ENCODE measurements around the gene PTPRR.
A peak's percentile ranks its signal among the peaks of the same experiment; 100 is the strongest.

Gene PTPRR

DNA sequence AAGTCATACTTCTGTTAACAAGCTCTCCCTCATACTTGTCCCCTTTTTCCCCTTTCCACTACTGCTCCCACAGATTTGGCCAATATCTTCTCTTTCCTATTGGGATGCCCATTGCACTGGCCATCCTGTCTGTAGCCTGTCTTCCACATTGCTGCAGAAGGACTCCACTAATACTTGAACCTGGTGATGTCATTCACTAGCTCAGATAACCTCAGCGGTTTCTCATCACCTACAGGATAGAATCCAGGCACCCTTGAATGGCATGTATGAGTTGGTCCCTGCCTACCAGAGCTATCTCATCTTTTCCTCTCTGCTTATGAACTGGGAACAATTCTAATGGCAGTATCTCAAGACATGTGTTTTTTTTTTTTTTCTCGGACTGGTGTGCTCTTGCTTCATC is 84.6 kb downstream of the PTPRR start:
- no peak overlapping the region for H3K9ac ChIP-seq (ENCODE audit: low read depth, low read length)
- H3K4me1 ChIP-seq (ENCODE audit: control insufficient read depth, insufficient read depth, low read length), result peaks cover 13% of the 10 kb centered on the region
- H3K4me3 ChIP-seq (ENCODE audit: low read length), result no peak overlapping the region
- H3K4me2 ChIP-seq (ENCODE audit: low read length), result no peak overlapping the region
- H3K36me3 ChIP-seq (ENCODE audit: insufficient read depth, low read length), result no peaks in the 10 kb centered on the region
- H3K27me3 ChIP-seq (ENCODE audit: control insufficient read depth, insufficient read depth, low read length), result no peaks in the 10 kb centered on the region
- no peaks in the 10 kb centered on the region for H3K9me3 ChIP-seq (replicated peaks; ENCODE audit: low read length)

DNA sequence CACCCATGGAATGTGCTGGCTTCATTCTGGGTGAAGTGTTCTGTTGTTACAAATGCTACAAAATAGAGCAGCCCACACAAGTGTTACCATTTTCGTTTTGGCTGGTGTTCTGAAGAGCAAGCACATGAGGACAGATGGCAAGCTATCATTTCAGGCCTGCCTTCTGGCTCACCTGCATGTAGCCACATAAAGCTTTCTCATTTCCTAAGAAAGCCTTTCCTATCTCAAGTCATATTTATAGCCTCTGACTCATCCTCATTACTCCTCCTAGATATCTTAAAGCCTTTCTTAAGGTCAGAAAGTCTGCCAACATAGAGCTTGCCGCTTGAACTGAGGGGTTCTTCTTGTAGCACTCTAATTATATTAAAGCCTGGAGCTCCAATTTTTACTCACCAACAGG is 89.0 kb downstream of the PTPRR start:
- H3K27me3 ChIP-seq (ENCODE audit: control insufficient read depth, insufficient read depth, low read length), result no peaks in the 10 kb centered on the region
- no peaks in the 10 kb centered on the region for H3K36me3 ChIP-seq (ENCODE audit: insufficient read depth, low read length)
- no peak overlapping the region for H3K4me3 ChIP-seq (ENCODE audit: low read length)
- H3K4me1 ChIP-seq (ENCODE audit: control insufficient read depth, insufficient read depth, low read length), result peaks cover 18% of the 10 kb centered on the region
- H3K9me3 ChIP-seq (replicated peaks; ENCODE audit: low read length), result no peaks in the 10 kb centered on the region
- no peak overlapping the region for H3K9ac ChIP-seq (ENCODE audit: low read depth, low read length)
- no peak overlapping the region for H3K4me2 ChIP-seq (ENCODE audit: low read length)

DNA sequence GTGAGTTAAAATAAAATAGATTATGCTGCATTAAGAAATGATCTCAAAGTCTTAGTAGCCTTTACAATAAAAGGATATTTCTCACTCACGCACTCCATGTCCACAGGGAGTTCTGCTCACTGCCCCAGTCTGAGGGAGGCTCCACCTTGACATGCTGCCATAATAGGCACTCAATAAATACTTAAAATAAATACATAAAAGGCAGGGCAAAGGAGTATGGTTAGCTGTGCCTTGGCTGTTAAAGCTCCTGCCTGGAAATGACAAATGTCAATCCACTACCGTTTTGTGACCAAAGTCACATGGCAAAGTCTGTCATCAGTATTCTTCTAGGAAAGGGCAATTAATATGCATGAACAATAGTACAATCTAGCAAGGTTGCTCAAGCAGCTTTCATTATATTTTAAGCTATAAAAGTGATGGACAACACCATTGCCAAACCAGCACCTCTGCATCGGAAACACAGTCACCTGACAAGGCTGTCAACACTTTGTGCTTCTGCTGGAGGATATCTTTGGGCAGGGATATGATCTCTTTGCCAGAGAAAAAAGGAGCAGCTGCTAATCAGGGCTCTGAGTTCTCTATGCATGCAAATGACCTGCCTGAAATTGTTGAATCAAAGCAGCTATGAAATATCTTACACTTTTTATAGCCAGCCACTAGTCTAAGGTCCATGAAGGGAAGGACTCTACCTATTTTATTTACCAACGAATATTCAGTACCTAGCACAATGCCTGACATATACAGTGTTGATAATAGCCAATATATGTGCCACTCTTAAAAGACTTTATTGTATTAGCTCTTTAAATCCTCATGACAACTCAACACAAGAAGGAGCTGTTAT is 90.1 kb downstream of the PTPRR start:
- H3K4me3 ChIP-seq (ENCODE audit: low read length), result no peak overlapping the region
- no peaks in the 10 kb centered on the region for H3K27me3 ChIP-seq (ENCODE audit: control insufficient read depth, insufficient read depth, low read length)
- H3K4me2 ChIP-seq (ENCODE audit: low read length), result no peak overlapping the region
- no peak overlapping the region for H3K9ac ChIP-seq (ENCODE audit: low read depth, low read length)
- no peaks in the 10 kb centered on the region for H3K36me3 ChIP-seq (ENCODE audit: insufficient read depth, low read length)
- peaks cover 18% of the 10 kb centered on the region for H3K4me1 ChIP-seq (ENCODE audit: control insufficient read depth, insufficient read depth, low read length)
- H3K9me3 ChIP-seq (replicated peaks; ENCODE audit: low read length), result no peaks in the 10 kb centered on the region

DNA sequence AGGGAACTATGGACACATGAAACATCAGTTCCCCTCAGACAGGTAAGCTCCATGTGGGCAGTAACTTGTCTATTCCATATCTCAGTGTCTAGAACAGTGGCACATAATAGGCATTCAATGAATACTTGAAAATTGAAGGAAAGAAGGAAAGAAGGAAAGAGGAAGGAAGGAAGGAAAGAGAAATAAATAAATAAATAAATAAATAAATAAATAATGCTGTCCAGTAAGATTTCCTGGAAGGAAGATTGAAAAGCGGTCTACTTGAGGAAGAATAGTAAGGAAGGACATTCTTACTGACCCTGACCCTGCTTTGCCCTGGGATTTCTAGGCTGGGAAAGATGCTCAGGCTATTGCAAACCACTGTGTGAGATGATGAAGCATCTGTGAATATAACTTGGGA is 91.5 kb downstream of the PTPRR start:
- Histone ChIP-seq H3K4me2 (ENCODE audit: low read length) (no peak overlapping the region), H3K9ac (ENCODE audit: low read depth, low read length) (no peak overlapping the region), H3K27me3 (ENCODE audit: control insufficient read depth, insufficient read depth, low read length) (no peaks in the 10 kb centered on the region), H3K4me3 (ENCODE audit: low read length) (no peak overlapping the region), H3K4me1 (ENCODE audit: control insufficient read depth, insufficient read depth, low read length) (peaks cover 18% of the 10 kb centered on the region), H3K36me3 (ENCODE audit: insufficient read depth, low read length) (no peaks in the 10 kb centered on the region), H3K9me3 (replicated peaks; ENCODE audit: low read length) (no peaks in the 10 kb centered on the region)

DNA sequence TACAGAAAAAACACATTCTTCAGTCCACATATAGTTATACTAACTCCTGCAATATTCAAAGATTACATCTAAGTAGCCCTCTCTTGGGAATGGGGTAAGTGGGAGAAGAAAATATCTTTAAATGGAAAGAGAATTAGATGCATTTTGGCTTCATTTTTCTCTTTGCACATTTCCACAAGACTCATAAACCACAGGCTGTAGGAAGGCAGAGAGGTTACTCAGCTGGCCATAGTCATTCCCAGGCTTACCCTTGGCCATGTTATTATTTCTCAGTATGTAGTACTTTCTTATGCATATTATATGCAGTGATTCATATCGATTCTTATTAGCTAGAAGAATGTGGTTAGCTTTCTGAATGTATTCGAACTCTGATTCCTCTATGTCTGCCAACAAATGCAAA is 92.2 kb downstream of the PTPRR start:
- H3K4me1 ChIP-seq (ENCODE audit: control insufficient read depth, insufficient read depth, low read length), result peaks cover 18% of the 10 kb centered on the region
- H3K27me3 ChIP-seq (ENCODE audit: control insufficient read depth, insufficient read depth, low read length), result no peaks in the 10 kb centered on the region
- H3K4me3 ChIP-seq (ENCODE audit: low read length), result no peak overlapping the region
- no peak overlapping the region for H3K9ac ChIP-seq (ENCODE audit: low read depth, low read length)
- H3K36me3 ChIP-seq (ENCODE audit: insufficient read depth, low read length), result no peaks in the 10 kb centered on the region
- peak overlapping the region; percentile 48 for H3K4me2 ChIP-seq (ENCODE audit: low read length)
- H3K9me3 ChIP-seq (replicated peaks; ENCODE audit: low read length), result no peaks in the 10 kb centered on the region

DNA sequence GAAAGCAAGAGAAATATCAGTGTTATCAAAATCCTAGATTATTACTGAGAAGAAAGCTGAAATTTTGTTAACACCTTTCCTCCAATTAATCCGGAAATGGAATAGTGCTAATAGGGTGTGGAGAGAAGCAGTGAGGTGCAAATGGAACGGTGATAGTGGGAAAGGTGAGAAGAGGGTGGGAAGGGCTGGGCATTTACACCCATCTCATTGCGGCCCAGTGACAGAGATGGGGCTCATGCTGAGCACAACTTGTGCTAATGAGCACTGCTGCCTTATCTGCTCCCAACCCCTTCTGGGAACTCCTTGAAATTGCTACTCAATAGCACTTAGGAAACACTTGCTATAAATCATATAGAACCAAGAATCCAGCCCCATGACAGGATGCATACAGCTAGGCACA is 94.4 kb downstream of the PTPRR start:
- Histone ChIP-seq H3K27me3 (ENCODE audit: control insufficient read depth, insufficient read depth, low read length) (no peaks in the 10 kb centered on the region), H3K9me3 (replicated peaks; ENCODE audit: low read length) (no peaks in the 10 kb centered on the region), H3K4me1 (ENCODE audit: control insufficient read depth, insufficient read depth, low read length) (peaks cover 12% of the 10 kb centered on the region), H3K4me2 (ENCODE audit: low read length) (no peak overlapping the region), H3K9ac (ENCODE audit: low read depth, low read length) (no peak overlapping the region), H3K36me3 (ENCODE audit: insufficient read depth, low read length) (no peaks in the 10 kb centered on the region), H3K4me3 (ENCODE audit: low read length) (no peak overlapping the region)

DNA sequence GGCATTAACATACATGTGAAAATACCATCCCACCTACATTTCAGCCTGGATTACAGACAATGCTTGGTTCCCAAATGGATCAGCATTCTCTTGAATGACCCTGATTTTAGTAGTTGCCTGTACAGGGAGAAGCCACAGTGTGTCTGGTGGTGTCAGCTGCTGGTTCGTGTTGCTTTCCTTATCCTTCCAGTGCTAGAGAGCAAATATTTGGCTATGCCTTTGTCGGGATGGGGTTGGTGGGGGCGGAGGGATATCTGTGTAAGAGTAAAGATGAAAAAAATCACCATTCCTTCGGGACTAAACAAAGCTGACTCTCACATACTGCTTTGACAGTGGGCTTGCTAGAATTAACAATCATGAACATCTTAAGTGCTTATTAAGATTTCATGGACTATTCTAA is 96.0 kb downstream of the PTPRR start:
- Histone ChIP-seq H3K36me3 (ENCODE audit: insufficient read depth, low read length) (no peaks in the 10 kb centered on the region), H3K4me3 (ENCODE audit: low read length) (no peak overlapping the region), H3K4me1 (ENCODE audit: control insufficient read depth, insufficient read depth, low read length) (peaks cover 12% of the 10 kb centered on the region), H3K4me2 (ENCODE audit: low read length) (no peak overlapping the region), H3K9ac (ENCODE audit: low read depth, low read length) (no peak overlapping the region), H3K9me3 (replicated peaks; ENCODE audit: low read length) (no peaks in the 10 kb centered on the region), H3K27me3 (ENCODE audit: control insufficient read depth, insufficient read depth, low read length) (no peaks in the 10 kb centered on the region)

DNA sequence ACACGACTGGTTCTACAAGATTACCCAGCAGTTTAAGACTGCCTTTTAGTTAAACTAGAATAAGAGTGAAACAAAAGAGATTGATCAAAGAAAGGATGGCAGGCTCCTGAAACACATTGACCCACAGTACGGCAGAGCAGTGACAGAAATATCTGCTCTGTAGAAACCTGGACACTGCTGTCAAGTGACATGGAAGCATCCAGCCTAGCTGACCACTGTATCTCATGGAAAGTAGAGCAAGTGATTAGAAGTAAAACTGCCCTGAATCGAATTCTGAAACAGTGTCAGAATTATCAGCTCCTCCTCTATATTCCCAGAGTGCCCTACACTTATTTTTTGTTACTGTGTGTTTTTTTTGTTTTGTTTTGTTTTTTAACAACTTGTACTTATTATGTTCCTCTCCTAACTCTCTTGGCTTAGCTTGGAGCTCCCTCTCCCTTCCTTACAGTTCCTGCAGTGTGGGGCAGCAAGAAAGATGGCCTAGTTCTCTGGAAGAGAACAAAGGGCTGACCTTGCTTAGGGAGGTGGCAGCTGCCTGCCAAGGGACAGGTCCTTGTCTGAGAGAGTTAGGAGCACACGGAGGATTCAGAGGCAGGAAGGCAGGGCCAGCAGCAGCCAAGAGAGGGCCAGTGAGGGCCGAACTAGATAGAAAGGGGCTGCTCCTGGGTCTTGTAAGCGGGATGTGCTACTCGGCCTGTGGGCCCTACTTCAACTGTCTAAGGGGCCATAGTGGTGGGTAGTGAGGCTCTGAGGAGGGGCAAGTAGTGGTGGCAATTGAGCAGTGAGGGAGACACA is 97.2 kb downstream of the PTPRR start:
- no peaks in the 10 kb centered on the region for H3K36me3 ChIP-seq (ENCODE audit: insufficient read depth, low read length)
- no peak overlapping the region for H3K4me3 ChIP-seq (ENCODE audit: low read length)
- no peak overlapping the region for H3K4me2 ChIP-seq (ENCODE audit: low read length)
- no peaks in the 10 kb centered on the region for H3K9me3 ChIP-seq (replicated peaks; ENCODE audit: low read length)
- H3K4me1 ChIP-seq (ENCODE audit: control insufficient read depth, insufficient read depth, low read length), result peaks cover 6% of the 10 kb centered on the region
- H3K9ac ChIP-seq (ENCODE audit: low read depth, low read length), result no peak overlapping the region
- no peaks in the 10 kb centered on the region for H3K27me3 ChIP-seq (ENCODE audit: control insufficient read depth, insufficient read depth, low read length)

DNA sequence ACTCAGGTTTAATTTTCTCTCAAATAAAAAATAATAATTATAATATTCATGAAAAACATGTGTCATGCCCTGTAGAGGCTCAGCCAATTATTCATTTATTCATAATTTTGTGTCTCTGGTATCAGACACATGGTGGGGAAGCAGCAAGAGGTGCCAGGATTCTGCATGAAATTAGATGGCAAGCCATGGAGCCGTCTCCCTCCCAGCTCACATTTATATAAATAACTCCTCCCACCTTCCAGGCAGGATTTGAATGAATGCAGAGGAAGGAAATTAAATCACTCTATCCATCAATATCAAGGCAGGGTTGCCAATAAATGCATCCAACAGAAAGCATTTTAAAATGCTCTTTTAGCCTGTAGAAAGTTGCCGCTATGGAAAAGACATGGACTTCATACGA is 98.1 kb downstream of the PTPRR start:
- Histone ChIP-seq H3K9ac (ENCODE audit: low read depth, low read length) (no peak overlapping the region), H3K27me3 (ENCODE audit: control insufficient read depth, insufficient read depth, low read length) (no peaks in the 10 kb centered on the region), H3K4me2 (ENCODE audit: low read length) (no peak overlapping the region), H3K4me3 (ENCODE audit: low read length) (no peak overlapping the region), H3K4me1 (ENCODE audit: control insufficient read depth, insufficient read depth, low read length) (no peaks in the 10 kb centered on the region), H3K9me3 (replicated peaks; ENCODE audit: low read length) (no peaks in the 10 kb centered on the region), H3K36me3 (ENCODE audit: insufficient read depth, low read length) (no peaks in the 10 kb centered on the region)

DNA sequence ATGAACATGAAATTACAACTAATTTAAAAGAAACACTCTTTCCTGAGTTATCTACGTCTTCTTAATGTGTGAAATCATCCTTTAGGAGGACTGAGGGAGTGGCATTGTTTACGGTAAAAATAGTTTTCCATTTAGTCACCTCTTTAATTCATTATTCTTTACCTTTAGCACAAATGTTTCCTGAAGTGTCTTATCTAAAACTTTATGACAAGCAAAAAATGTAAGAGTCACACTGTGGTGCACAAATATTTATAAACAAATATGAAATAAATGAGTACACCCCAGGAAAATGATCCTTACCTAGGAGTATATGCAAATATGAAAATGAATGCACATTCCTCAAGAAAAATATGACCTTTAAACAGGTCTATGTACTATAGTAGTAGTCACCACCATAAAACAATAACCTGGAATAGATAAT is 104.6 kb downstream of the PTPRR start:
- Histone ChIP-seq H3K9ac (ENCODE audit: low read depth, low read length) (no peak overlapping the region), H3K4me1 (ENCODE audit: control insufficient read depth, insufficient read depth, low read length) (no peaks in the 10 kb centered on the region), H3K4me2 (ENCODE audit: low read length) (no peak overlapping the region), H3K4me3 (ENCODE audit: low read length) (no peak overlapping the region), H3K27me3 (ENCODE audit: control insufficient read depth, insufficient read depth, low read length) (no peaks in the 10 kb centered on the region), H3K9me3 (replicated peaks; ENCODE audit: low read length) (no peaks in the 10 kb centered on the region), H3K36me3 (ENCODE audit: insufficient read depth, low read length) (no peaks in the 10 kb centered on the region)

DNA sequence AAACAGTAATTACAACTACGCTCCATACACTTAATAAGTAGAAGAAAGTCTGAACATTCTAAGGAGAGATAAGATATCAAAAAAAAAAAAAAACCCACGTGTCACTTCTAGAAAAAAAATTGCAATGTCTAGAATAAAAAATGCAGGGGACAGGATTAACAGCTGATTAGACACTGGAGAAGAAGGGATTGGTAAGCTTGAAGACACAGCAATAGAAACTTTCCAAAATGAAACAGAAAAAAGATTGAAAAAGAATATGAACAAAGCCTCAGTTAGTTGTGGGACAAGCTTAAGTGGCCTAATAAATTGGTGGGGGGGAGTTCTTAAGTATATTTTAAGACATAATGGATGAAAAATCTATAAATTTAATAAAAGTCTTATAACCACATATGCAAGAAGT is 105.5 kb downstream of the PTPRR start:
- Histone ChIP-seq H3K9ac (ENCODE audit: low read depth, low read length) (no peak overlapping the region), H3K36me3 (ENCODE audit: insufficient read depth, low read length) (no peaks in the 10 kb centered on the region), H3K27me3 (ENCODE audit: control insufficient read depth, insufficient read depth, low read length) (no peaks in the 10 kb centered on the region), H3K4me3 (ENCODE audit: low read length) (no peak overlapping the region), H3K4me2 (ENCODE audit: low read length) (no peak overlapping the region), H3K4me1 (ENCODE audit: control insufficient read depth, insufficient read depth, low read length) (no peaks in the 10 kb centered on the region), H3K9me3 (replicated peaks; ENCODE audit: low read length) (no peaks in the 10 kb centered on the region)

DNA sequence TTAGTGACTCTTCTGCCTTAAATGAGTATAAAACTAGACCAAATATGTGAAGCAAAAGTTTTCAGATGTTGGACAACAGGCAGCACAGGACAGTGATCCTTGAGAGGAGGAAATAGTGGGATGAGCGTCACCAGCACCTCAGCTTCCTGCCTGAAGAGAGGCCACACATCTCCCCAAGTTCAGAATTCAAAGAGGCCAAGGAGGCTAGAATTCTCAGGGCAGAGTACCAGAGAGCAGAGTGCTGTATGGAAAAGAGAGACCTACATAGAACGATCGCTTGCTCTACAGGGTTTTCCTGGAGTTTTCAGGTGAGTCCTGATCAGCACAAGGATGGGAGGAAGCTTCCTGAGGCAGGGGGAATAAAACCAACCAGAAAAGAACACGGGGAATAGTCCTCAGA is 107.0 kb downstream of the PTPRR start:
- no peak overlapping the region for H3K9ac ChIP-seq (ENCODE audit: low read depth, low read length)
- H3K4me1 ChIP-seq (ENCODE audit: control insufficient read depth, insufficient read depth, low read length), result no peaks in the 10 kb centered on the region
- H3K36me3 ChIP-seq (ENCODE audit: insufficient read depth, low read length), result no peaks in the 10 kb centered on the region
- no peaks in the 10 kb centered on the region for H3K27me3 ChIP-seq (ENCODE audit: control insufficient read depth, insufficient read depth, low read length)
- H3K9me3 ChIP-seq (replicated peaks; ENCODE audit: low read length), result no peaks in the 10 kb centered on the region
- H3K4me3 ChIP-seq (ENCODE audit: low read length), result no peak overlapping the region
- H3K4me2 ChIP-seq (ENCODE audit: low read length), result no peak overlapping the region

Measured in skeletal muscle satellite cell (primary cell).